H9 (cell line): ENCODE data around the gene CEBPE. TPM values are rescaled to one million over a fixed set of nuclear protein-coding genes. Genes with fewer than 3 reads are reported as not detected.

Experiments used
- DNase-seq: peaks from one replicate; pipeline ENCODE4 v3.0.0-alpha.2; 2017
- H2AFZ ChIP-seq: one replicate; pipeline ENCODE4 v1.6.1; 2013; ENCODE audit warnings: mild to moderate bottlenecking, low read length, control low read depth, moderate library complexity
- H2AK5ac ChIP-seq: 2 replicates; pipeline ENCODE4 v1.6.1; 2013; ENCODE audit warnings: low read length, control low read depth, mixed read lengths; ENCODE audit not compliant: insufficient read length
- H2BK120ac ChIP-seq: one replicate; pipeline ENCODE4 v1.6.1; 2013; ENCODE audit warnings: low read depth, mild to moderate bottlenecking, low read length, control low read depth, inconsistent platforms; ENCODE audit not compliant: poor library complexity, severe bottlenecking
- H2BK12ac ChIP-seq: 2 replicates; pipeline ENCODE4 v1.6.1; 2013; ENCODE audit warnings: low read length, control low read depth, mixed read lengths, low read depth; ENCODE audit not compliant: insufficient read length
- H2BK15ac ChIP-seq: 2 replicates; pipeline ENCODE4 v1.6.1; 2013; ENCODE audit warnings: low read depth, low read length, control low read depth
- H2BK20ac ChIP-seq: one replicate; pipeline ENCODE4 v1.6.1; 2013; ENCODE audit warnings: low read depth, mild to moderate bottlenecking, low read length, control low read depth, inconsistent platforms; ENCODE audit not compliant: poor library complexity, severe bottlenecking
- H2BK5ac ChIP-seq: 2 replicates; pipeline ENCODE4 v1.6.1; 2013; ENCODE audit warnings: low read length, control low read depth, mixed read lengths; ENCODE audit not compliant: insufficient read length
- H3K14ac ChIP-seq: 2 replicates; pipeline ENCODE4 v1.6.1; 2013; ENCODE audit warnings: low read length, control low read depth; ENCODE audit not compliant: insufficient read depth
- H3K18ac ChIP-seq: 2 replicates; pipeline ENCODE4 v1.6.1; 2013; ENCODE audit warnings: low read depth, mild to moderate bottlenecking, mixed read lengths, low read length, control low read depth; ENCODE audit not compliant: insufficient read length
- H3K23ac ChIP-seq: 2 replicates; pipeline ENCODE4 v1.6.1; 2013; ENCODE audit warnings: low read length, control low read depth, mixed read lengths, low read depth; ENCODE audit not compliant: insufficient read length
- H3K23me2 ChIP-seq: 2 replicates; pipeline ENCODE4 v1.6.1; 2013; ENCODE audit warnings: low read depth, mild to moderate bottlenecking, mixed read lengths, low read length, control low read depth; ENCODE audit not compliant: insufficient read length, poor library complexity, severe bottlenecking
- H3K27ac ChIP-seq: 2 replicates; pipeline ENCODE4 v1.5.1; 2013; ENCODE audit warnings: low read length, control low read depth, mixed read lengths, low read depth; ENCODE audit not compliant: insufficient read length
- H3K27me3 ChIP-seq: 2 replicates; pipeline ENCODE4 v1.6.1; 2013; ENCODE audit warnings: low read length, control low read depth, inconsistent platforms; ENCODE audit not compliant: insufficient read depth
- H3K4ac ChIP-seq: 2 replicates; pipeline ENCODE4 v1.6.1; 2013; ENCODE audit warnings: low read depth, mild to moderate bottlenecking, control low read depth, inconsistent platforms, low read length, moderate library complexity
- H3K4me1 ChIP-seq: 2 replicates; pipeline ENCODE4 v1.6.1; 2013; ENCODE audit warnings: low read length, control low read depth, inconsistent platforms; ENCODE audit not compliant: insufficient read depth
- H3K4me2 ChIP-seq: 2 replicates; pipeline ENCODE4 v1.6.1; 2013; ENCODE audit warnings: low read length, control low read depth, mixed read lengths; ENCODE audit not compliant: insufficient read length, insufficient read depth
- H3K56ac ChIP-seq: 2 replicates; pipeline ENCODE4 v1.6.1; 2013; ENCODE audit warnings: low read depth, mild to moderate bottlenecking, mixed read lengths, low read length, control low read depth; ENCODE audit not compliant: insufficient read length
- H3K79me1 ChIP-seq: 2 replicates; pipeline ENCODE4 v1.6.1; 2013; ENCODE audit warnings: low read depth, mild to moderate bottlenecking, moderate library complexity, low read length, control low read depth, inconsistent platforms; ENCODE audit not compliant: insufficient read depth, poor library complexity, severe bottlenecking
- H3K79me2 ChIP-seq: 2 replicates; pipeline ENCODE4 v1.6.1; 2013; ENCODE audit warnings: low read length, control low read depth, inconsistent platforms; ENCODE audit not compliant: insufficient read depth
- H3K9ac ChIP-seq: 2 replicates; pipeline ENCODE4 v1.6.1; 2013; ENCODE audit warnings: low read length, control low read depth, mixed read lengths; ENCODE audit not compliant: insufficient read length; ENCODE audit errors: extremely low read depth
- H3K9me3 ChIP-seq: one replicate; pipeline ENCODE4 v1.6.1; 2013; ENCODE audit warnings: low read depth, low read length, inconsistent platforms; ENCODE audit not compliant: control insufficient read depth
- H3T11ph ChIP-seq: one replicate; pipeline ENCODE4 v1.6.1; 2013; ENCODE audit warnings: mild to moderate bottlenecking, low read length, control low read depth, inconsistent platforms
- H4K20me1 ChIP-seq: one replicate; pipeline ENCODE4 v1.6.1; 2013; ENCODE audit not compliant: control insufficient read depth, insufficient read length, insufficient read depth
- H4K5ac ChIP-seq: 2 replicates; pipeline ENCODE4 v1.6.1; 2013; ENCODE audit warnings: low read depth, mild to moderate bottlenecking, mixed read lengths, low read length, control low read depth; ENCODE audit not compliant: insufficient read length
- H4K8ac ChIP-seq: replicated peaks from 2 replicates; pipeline ENCODE4 v1.6.1; 2013; ENCODE audit warnings: low read length, control low read depth, mixed read lengths, low read depth; ENCODE audit not compliant: insufficient read length
- H4K91ac ChIP-seq: 2 replicates; pipeline ENCODE4 v1.6.1; 2013; ENCODE audit warnings: low read depth, mild to moderate bottlenecking, moderate library complexity, mixed read lengths, low read length, control low read depth; ENCODE audit not compliant: insufficient read length
- H3K27ac Mint-ChIP-seq, 3 experiments: 2 replicates in 2 of 3; 3 replicates in 1 of 3; pipeline ENCODE4 v1.8.0; 2020 to 2021; ENCODE audit warnings: mixed read lengths in 3 of 3, mild to moderate bottlenecking in 1 of 3, moderate library complexity in 1 of 3
- H3K27me3 Mint-ChIP-seq: 2 replicates; pipeline ENCODE4 v1.8.0; 2021; ENCODE audit warnings: low read depth, mild to moderate bottlenecking, moderate library complexity, mixed read lengths
- H3K36me3 Mint-ChIP-seq, 3 experiments: 2 replicates in 2 of 3; 3 replicates in 1 of 3; pipeline ENCODE4 v1.8.0; 2020 to 2021; ENCODE audit warnings: low read depth in 3 of 3, mixed read lengths in 3 of 3; ENCODE audit not compliant: insufficient read depth in 1 of 3
- H3K4me1 Mint-ChIP-seq, 2 experiments: 2 replicates each; pipeline ENCODE4 v1.8.0; 2020; ENCODE audit warnings: mixed read lengths in 2 of 2
- H3K4me3 Mint-ChIP-seq, 2 experiments: 2 replicates in 1 of 2; 3 replicates in 1 of 2; pipeline ENCODE4 v1.8.0; 2020 to 2021; ENCODE audit warnings: mild to moderate bottlenecking in 2 of 2, mixed read lengths in 2 of 2, moderate library complexity in 1 of 2
- H3K9me3 Mint-ChIP-seq, 2 experiments: 2 replicates in 1 of 2; 3 replicates in 1 of 2; pipeline ENCODE4 v1.8.0; 2020; ENCODE audit warnings: mild to moderate bottlenecking in 2 of 2, mixed read lengths in 2 of 2, moderate library complexity in 1 of 2
- WGBS: extraction: QIAGEN DNeasy Blood & Tissue Kit; methylation state at CpG from one replicate; pipeline ENCODE4 v1.1.7; 2013; ENCODE audit warnings: missing lambda C conversion rate, low lambda C conversion rate, mixed read lengths; ENCODE audit not compliant: insufficient read length; ENCODE audit errors: extremely low coverage; 5-methylcytosine and 5-hydroxymethylcytosine counted together
- total RNA-seq: library from RNA; stranded (reverse); gene quantifications from 2 replicates; pipeline ENCODE4 v1.2.1, GENCODE V29; 2021
- TF ChIP-seq, protein P1 (sequence below): fragments of 200-600 bp; sonication (generic); conservative IDR thresholded peaks from 3 replicates; pipeline ENCODE4 v1.8.0; 2021; ENCODE audit warnings: antibody characterized with exemption, mild to moderate bottlenecking

CEBPE gene
- total RNA-seq, 1 experiment from 2014 or later, result not detected

DNA sequence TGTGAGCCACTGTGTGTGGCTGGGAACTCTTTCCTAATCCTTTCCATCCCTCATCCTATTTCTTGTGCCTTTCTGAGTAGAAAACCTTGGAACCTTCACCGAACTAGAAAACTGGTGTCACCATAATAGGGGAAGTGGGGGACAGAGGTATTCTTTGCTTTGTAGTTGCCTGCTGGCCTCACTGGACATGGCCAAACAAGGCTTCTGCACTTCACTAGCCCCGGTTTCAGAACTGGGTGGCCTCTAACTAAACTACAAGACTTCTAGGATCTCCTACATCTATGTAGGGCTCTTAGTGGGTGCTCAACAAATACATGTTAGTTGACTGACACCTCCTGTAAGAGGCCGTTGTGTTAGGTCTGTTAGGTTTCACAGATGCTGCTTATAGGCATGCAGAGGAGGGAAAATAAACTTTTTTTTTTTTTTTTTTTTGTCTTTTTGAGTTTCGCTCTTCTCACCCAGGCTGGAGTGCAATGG, 13.7 kb downstream of the CEBPE start:
- no peaks in the 10 kb centered on the region for H3K79me2 ChIP-seq
- Mint-ChIP-seq H3K27me3 (peaks cover 27% of the 10 kb centered on the region), H3K27ac (peak overlapping the region in 1 of 3 experiments; percentile 49; a peak in 1 of 7 replicates), H3K4me3 (peak overlapping the region in 1 of 2 experiments; percentile 17; a peak in 1 of 5 replicates), H3K36me3 (peaks cover 0 to 3% (median 0%) of the 10 kb centered on the region in 3 experiments; a peak in 1 of 7 replicates), H3K4me1 (peaks cover 42 to 46% of the 10 kb centered on the region in 2 experiments), H3K9me3 (peaks cover 8 to 9% of the 10 kb centered on the region in 2 experiments)
- H3K9ac ChIP-seq, result no peak overlapping the region
- H2BK120ac ChIP-seq, result no peak overlapping the region
- no peak overlapping the region for H3K27ac ChIP-seq
- no peaks in the 10 kb centered on the region for H4K20me1 ChIP-seq
- no peak overlapping the region for H3K56ac ChIP-seq
- H2BK5ac ChIP-seq, result no peak overlapping the region
- no peak overlapping the region for H4K91ac ChIP-seq
- H3K4me2 ChIP-seq, result no peak overlapping the region
- H3K4me1 ChIP-seq, result no peaks in the 10 kb centered on the region; the same call in 1 of the 2 replicates
- no peak overlapping the region for H4K8ac ChIP-seq
- H3K23ac ChIP-seq, result no peak overlapping the region
- H2AK5ac ChIP-seq, result no peak overlapping the region
- WGBS, result no CpG with 5 or more reads among the region's 4 CpGs
- TF ChIP-seq, protein P1, sequence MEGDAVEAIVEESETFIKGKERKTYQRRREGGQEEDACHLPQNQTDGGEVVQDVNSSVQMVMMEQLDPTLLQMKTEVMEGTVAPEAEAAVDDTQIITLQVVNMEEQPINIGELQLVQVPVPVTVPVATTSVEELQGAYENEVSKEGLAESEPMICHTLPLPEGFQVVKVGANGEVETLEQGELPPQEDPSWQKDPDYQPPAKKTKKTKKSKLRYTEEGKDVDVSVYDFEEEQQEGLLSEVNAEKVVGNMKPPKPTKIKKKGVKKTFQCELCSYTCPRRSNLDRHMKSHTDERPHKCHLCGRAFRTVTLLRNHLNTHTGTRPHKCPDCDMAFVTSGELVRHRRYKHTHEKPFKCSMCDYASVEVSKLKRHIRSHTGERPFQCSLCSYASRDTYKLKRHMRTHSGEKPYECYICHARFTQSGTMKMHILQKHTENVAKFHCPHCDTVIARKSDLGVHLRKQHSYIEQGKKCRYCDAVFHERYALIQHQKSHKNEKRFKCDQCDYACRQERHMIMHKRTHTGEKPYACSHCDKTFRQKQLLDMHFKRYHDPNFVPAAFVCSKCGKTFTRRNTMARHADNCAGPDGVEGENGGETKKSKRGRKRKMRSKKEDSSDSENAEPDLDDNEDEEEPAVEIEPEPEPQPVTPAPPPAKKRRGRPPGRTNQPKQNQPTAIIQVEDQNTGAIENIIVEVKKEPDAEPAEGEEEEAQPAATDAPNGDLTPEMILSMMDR, result no peak
- no peak overlapping the region for H3T11ph ChIP-seq
- H3K23me2 ChIP-seq, result no peaks in the 10 kb centered on the region
- no peak overlapping the region for H3K18ac ChIP-seq
- no peak overlapping the region; the same call in 1 of the 2 replicates for H2BK15ac ChIP-seq
- no peak overlapping the region for H3K4ac ChIP-seq
- no peak overlapping the region for H4K5ac ChIP-seq
- no peak overlapping the region for H2BK12ac ChIP-seq
- DNase-seq, result no peak
- H3K14ac ChIP-seq, result no peak overlapping the region
- no peaks in the 10 kb centered on the region for H3K9me3 ChIP-seq
- H2BK20ac ChIP-seq, result no peak overlapping the region
- no peaks in the 10 kb centered on the region for H3K79me1 ChIP-seq
- H3K27me3 ChIP-seq, result no peaks in the 10 kb centered on the region
- no peak overlapping the region for H2AFZ ChIP-seq
